Tongue (tissue), 3 donors: Measurements from ENCODE around the gene WDR91. TPM values are rescaled to one million over a fixed set of nuclear protein-coding genes. Genes with fewer than 3 reads are reported as not detected.

ENCODE experiments used
- DNase-seq: peaks from one replicate; pipeline ENCODE4 v3.0.0-alpha.2; 2015
- small RNA-seq: library from RNA; depleted of rRNA; stranded (forward); fragments of <200 nt; gene quantifications from one replicate; pipeline ENCODE3, GENCODE V24; 2014; ENCODE audit warnings: low replicate concordance
- total RNA-seq: library from RNA; depleted of rRNA; stranded (reverse); fragments of >200 nt; gene quantifications from one replicate; pipeline ENCODE4 v1.2.3, GENCODE V29; 2014

Gene WDR91
- total RNA-seq, 1 donor from 2014 or later: 18.9 TPM

GRCh38 chr7:135160098-135160857 is 51.0 kb downstream of the WDR91 start:
- no peak for DNase-seq

GRCh38 chr7:135159359-135160085 is 51.8 kb downstream of the WDR91 start:
- DNase-seq: no peak

- no peak for DNase-seq
These were observed 52.5 kb downstream of the WDR91 start for GRCh38 chr7:135158874-135159273.

- no peak for DNase-seq
These were observed 53.1 kb downstream of the WDR91 start for GRCh38 chr7:135158141-135158655.

- DNase-seq: no peak
These were observed 55.0 kb downstream of the WDR91 start for GRCh38 chr7:135156290-135156689.

- no peak for DNase-seq
These were observed 56.6 kb downstream of the WDR91 start for GRCh38 chr7:135154734-135155133.

- no peak for DNase-seq
These were observed 58.9 kb downstream of the WDR91 start for GRCh38 chr7:135152442-135152841.

GRCh38 chr7:135151533-135151932 is 59.8 kb downstream of the WDR91 start:
- DNase-seq: no peak

- no peak for DNase-seq
These were observed 60.2 kb downstream of the WDR91 start for GRCh38 chr7:135151132-135151531.

GRCh38 chr7:135150072-135150782 is 61.1 kb downstream of the WDR91 start:
- no peak for DNase-seq

GRCh38 chr7:135147899-135148721 is 63.2 kb downstream of the WDR91 start, which contains the start of gene TMEM140:
Gene TMEM140, plus strand, starts transcription at chr7:135148072. Its CDS starts 16,370 bp downstream, at chr7:135164442.
- no peak for DNase-seq

- no peak for DNase-seq
These were observed 63.9 kb downstream of the WDR91 start for GRCh38 chr7:135147341-135147898.

- DNase-seq: no peak
These were observed 67.2 kb downstream of the WDR91 start for GRCh38 chr7:135143885-135144668.

Small RNA genes within 50 kb of the gene (small RNA-seq; reads per million reads assigned to genes)
- not detected for gene MIR6509

Other genes starting within 250 kb of the WDR91 start
- 0.62 TPM for gene AGBL3, start 225.0 kb downstream of the WDR91 start, total RNA-seq
- gene TMEM140, start 63.5 kb downstream of the WDR91 start, total RNA-seq: 4.0 TPM
- gene CYREN, start 40.8 kb downstream of the WDR91 start, total RNA-seq: 35.4 TPM
- not detected for gene STRA8, start 22.3 kb upstream of the WDR91 start, total RNA-seq